ENCODE results near the gene RIIAD1. TPM values are rescaled to one million over a fixed set of nuclear protein-coding genes. Genes with fewer than 3 reads are reported as not detected.
A peak's percentile ranks its signal among the peaks of the same experiment; 100 is the strongest.
"Not testable (repeated sequence)": the region's sequence is repeated elsewhere in the genome, so short reads cannot be mapped to it uniquely, and the experiment has no call there.

RIIAD1 gene
- total RNA-seq, 2 experiments from 2014 or later: not detected

GRCh38 chr1:151762941-151763921, 41.9 kb downstream of the RIIAD1 start, which contains the start of gene MRPL9:
MRPL9 (minus strand) TSS chr1:151763496; CDS start chr1:151763479, 17 bp downstream.
- CTCF ChIA-PET: interaction anchor here (0.7 to 1.8 kb wide), 8 partner anchors 9 to 77 kb away, joined by 3 to 12 read pairs (median 4); no protein-coding TSS in a partner anchor
- H3K4me1 Mint-ChIP-seq: peaks cover 43% of the 10 kb centered on the region
- peaks cover 33% of the 10 kb centered on the region for H3K36me3 Mint-ChIP-seq (ENCODE audit: low read depth)
- H3K4me3 Mint-ChIP-seq: peak within 1 kb of the TSS; percentile 77
- peak; percentile 89 for DNase-seq
- no peaks in the 10 kb centered on the region for H3K9me3 Mint-ChIP-seq
- POLR2A ChIA-PET: interaction anchor here (0.6 to 1.9 kb wide), 35 partner anchors 8 to 564 kb away, joined by 3 to 16 read pairs (median 4); partner anchors contain the start of genes C2CD4D, POGZ, PSMB4 and RIIAD1
- peak within 1 kb of the TSS; percentile 79 for H3K27ac Mint-ChIP-seq
- H3K27me3 Mint-ChIP-seq: no peaks in the 10 kb centered on the region

DNA sequence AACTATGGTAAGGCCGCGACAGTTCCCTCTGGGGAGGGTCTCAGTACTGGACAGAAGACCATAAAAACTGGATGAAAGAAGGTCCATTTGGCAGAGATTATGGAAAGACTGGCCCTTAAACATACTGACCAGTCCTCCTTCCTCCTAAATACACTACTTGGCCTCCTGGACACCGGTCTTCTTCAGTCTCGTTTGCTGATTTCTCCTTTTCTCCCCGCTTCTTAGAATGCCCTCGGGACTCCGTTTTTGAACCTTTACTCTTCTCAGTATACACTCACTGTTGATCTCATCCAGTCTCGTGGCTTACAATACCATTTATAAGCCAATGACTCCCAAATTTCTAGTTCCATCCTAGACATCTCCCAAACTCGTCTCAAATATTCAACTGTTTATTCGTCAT, 42.7 kb downstream of the RIIAD1 start:
- Mint-ChIP-seq H3K4me3 (peak overlapping the region; percentile 77), H3K9me3 (no peaks in the 10 kb centered on the region), H3K27ac (peak overlapping the region; percentile 79), H3K36me3 (ENCODE audit: low read depth) (peaks cover 29% of the 10 kb centered on the region), H3K27me3 (no peaks in the 10 kb centered on the region), H3K4me1 (peaks cover 49% of the 10 kb centered on the region)
- DNase-seq: no peak
- POLR2A ChIA-PET: interaction anchor here (0.9 to 1.9 kb wide), 25 partner anchors 9 to 565 kb away, joined by 3 to 16 read pairs (median 5); partner anchors contain the start of genes C2CD4D, PSMB4, RIIAD1 and TDRKH
- CTCF ChIA-PET: interaction anchor here (1.1 to 1.8 kb wide), 5 partner anchors 9 to 77 kb away, joined by 3 to 12 read pairs (median 4); no protein-coding TSS in a partner anchor

DNA sequence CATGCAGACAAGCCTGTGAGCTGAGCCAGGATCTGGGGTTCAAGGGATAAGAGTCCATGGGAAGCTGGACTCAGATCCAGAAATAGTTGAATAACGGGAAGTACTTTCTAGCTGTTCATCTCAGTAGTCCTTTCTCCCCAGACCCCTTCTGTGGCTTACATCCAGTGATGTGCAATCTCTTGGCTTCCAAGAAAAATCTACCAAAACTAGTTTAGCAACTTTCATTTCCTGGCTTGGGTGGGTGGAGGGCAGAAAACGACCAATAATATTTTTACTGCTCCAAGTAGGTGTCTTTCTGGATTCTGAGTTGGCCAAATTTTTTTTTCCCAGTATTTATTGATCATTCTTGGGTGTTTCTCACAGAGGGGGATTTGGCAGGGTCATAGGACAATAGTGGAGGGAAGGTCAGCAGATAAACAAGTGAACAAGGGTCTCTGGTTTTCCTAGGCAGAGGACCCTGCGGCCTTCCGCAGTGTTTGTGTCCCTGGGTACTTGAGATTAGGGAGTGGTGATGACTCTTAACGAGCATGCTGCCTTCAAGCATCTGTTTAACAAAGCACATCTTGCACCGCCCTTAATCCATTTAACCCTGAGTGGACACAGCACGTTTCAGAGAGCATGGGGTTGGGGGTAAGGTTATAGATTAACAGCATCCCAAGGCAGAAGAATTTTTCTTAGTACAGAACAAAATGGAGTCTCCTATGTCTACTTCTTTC, 47.2 kb downstream of the RIIAD1 start:
- POLR2A ChIA-PET: interaction anchor here (1.6 kb wide), 1 partner anchor 70 kb away, joined by 3 read pairs; no protein-coding TSS in a partner anchor
- H3K27ac Mint-ChIP-seq; H3K4me3 Mint-ChIP-seq; H3K9me3 Mint-ChIP-seq; DNase-seq; H3K27me3 Mint-ChIP-seq; H3K36me3 Mint-ChIP-seq (ENCODE audit: low read depth): not testable (repeated sequence)
- CTCF ChIA-PET: interaction anchor here (0.7 kb wide), 1 partner anchor 229 kb away, joined by 3 read pairs; no protein-coding TSS in a partner anchor
- peaks cover 26% of the 10 kb centered on the region for H3K4me1 Mint-ChIP-seq

DNA sequence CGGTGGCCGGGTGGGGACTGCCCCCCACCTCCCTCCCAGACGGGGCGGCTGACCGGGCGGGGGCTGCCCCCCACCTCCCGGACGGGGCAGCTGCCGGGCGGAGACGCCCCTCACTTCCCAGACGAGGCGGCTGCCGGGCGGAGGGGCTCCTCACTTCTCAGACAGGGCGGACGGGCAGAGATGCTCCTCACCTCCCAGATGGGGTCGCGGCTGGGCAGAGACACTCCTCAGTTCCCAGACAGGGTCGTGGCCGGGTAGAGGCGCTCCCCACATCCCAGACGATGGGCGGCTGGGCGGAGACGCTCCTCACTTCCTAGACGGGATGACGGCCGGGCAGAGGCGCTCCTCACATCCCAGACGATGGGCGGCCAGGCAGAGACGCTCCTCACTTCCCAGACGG, 47.9 kb downstream of the RIIAD1 start:
- H3K27ac Mint-ChIP-seq; H3K36me3 Mint-ChIP-seq (ENCODE audit: low read depth); H3K4me3 Mint-ChIP-seq; H3K9me3 Mint-ChIP-seq; CTCF ChIA-PET; POLR2A ChIA-PET; DNase-seq; H3K27me3 Mint-ChIP-seq: not testable (repeated sequence)
- H3K4me1 Mint-ChIP-seq: peaks cover 20% of the 10 kb centered on the region

DNA sequence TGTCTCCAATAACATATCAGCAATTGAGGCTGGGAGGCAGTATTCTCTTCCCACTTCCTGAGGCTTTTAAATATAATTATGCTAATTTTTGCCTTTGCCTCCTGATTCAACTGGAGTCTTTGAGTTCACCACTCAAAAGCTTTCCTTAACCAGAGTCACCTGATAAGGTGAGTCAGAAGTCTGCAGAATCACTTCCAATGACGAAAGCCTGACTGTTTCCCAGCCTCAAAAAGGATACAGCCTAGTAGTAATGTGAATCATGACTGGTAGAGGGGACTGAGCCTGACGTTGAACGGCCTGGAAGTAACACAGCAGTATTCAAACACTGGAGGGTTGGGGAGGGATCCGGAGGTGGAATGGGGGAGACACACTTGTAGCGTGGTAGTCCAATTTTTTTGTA, 52.4 kb downstream of the RIIAD1 start:
- Mint-ChIP-seq H3K27me3 (no peaks in the 10 kb centered on the region), H3K36me3 (ENCODE audit: low read depth) (peaks cover 23% of the 10 kb centered on the region), H3K4me3 (no peak overlapping the region), H3K9me3 (no peaks in the 10 kb centered on the region), H3K4me1 (peaks cover 1% of the 10 kb centered on the region), H3K27ac (no peak overlapping the region)
- no peak for DNase-seq
- ChIA-PET CTCF (interaction anchor here (0.6 kb wide), 1 partner anchor 434 kb away, joined by 3 read pairs; no protein-coding TSS in a partner anchor), POLR2A (interaction anchor here (2.0 kb wide), 1 partner anchor 10 kb away, joined by 9 to 10 read pairs; the partner anchor contains the start of gene MRPL9)

GRCh38 chr1:151774256-151774922, 53.1 kb downstream of the RIIAD1 start:
- H3K36me3 Mint-ChIP-seq (ENCODE audit: low read depth): peaks cover 29% of the 10 kb centered on the region
- no peak for DNase-seq
- CTCF ChIA-PET: interaction anchor here (0.6 to 1.3 kb wide), 3 partner anchors 14 to 435 kb away, joined by 3 read pairs; no protein-coding TSS in a partner anchor
- H3K9me3 Mint-ChIP-seq: no peaks in the 10 kb centered on the region
- H3K27ac Mint-ChIP-seq: no peak overlapping the region
- H3K4me3 Mint-ChIP-seq: no peak overlapping the region
- no peaks in the 10 kb centered on the region for H3K27me3 Mint-ChIP-seq
- POLR2A ChIA-PET: interaction anchor here (1.5 to 2.0 kb wide), 2 partner anchors 11 to 41 kb away, joined by 3 to 10 read pairs; partner anchors contain the start of gene MRPL9
- no peaks in the 10 kb centered on the region for H3K4me1 Mint-ChIP-seq

- no peaks in the 10 kb centered on the region for H3K4me1 Mint-ChIP-seq
Observed at GRCh38 chr1:151775894-151776664, 54.8 kb downstream of the RIIAD1 start.

DNA sequence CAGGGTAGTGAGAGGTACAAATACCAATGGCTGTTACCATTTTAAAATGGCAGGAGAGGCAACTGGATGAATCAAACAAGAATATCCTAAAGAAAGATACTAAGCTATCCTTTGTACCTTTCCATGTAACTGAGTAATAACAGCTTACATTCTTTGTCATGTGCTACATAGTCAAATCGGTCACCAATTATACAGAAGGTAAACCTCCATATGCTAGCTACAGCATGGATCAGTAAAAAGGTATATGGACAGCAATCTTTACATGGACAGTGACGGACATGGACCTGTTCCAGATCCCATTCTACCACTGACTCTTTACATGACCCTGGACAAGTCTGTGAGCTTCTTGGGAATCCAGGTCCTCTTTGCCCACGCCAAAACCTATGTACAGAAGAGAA, 55.3 kb downstream of the RIIAD1 start:
- H3K4me3 Mint-ChIP-seq: no peak overlapping the region
- CTCF ChIA-PET: interaction anchor here (0.6 to 1.8 kb wide), 2 partner anchors 13 to 300 kb away, joined by 3 to 6 read pairs; partner anchors contain the start of gene TDRKH
- H3K4me1 Mint-ChIP-seq: no peaks in the 10 kb centered on the region
- peaks cover 34% of the 10 kb centered on the region for H3K36me3 Mint-ChIP-seq (ENCODE audit: low read depth)
- no peaks in the 10 kb centered on the region for H3K9me3 Mint-ChIP-seq
- no peak for DNase-seq
- POLR2A ChIA-PET: interaction anchor here (2.1 kb wide), 1 partner anchor 13 kb away, joined by 9 read pairs; the partner anchor contains the start of gene MRPL9
- H3K27me3 Mint-ChIP-seq: no peaks in the 10 kb centered on the region
- H3K27ac Mint-ChIP-seq: no peak overlapping the region

More at GRCh38 chr1:151775894-151776664, 54.8 kb downstream of the RIIAD1 start:
- Mint-ChIP-seq H3K9me3 (no peaks in the 10 kb centered on the region), H3K27me3 (no peaks in the 10 kb centered on the region), H3K36me3 (ENCODE audit: low read depth) (peaks cover 29% of the 10 kb centered on the region), H3K4me3 (no peak overlapping the region), H3K27ac (no peak overlapping the region)
- no peak for DNase-seq
- CTCF ChIA-PET: interaction anchor here (0.6 to 1.8 kb wide), 3 partner anchors 14 to 301 kb away, joined by 3 to 6 read pairs (median 3); partner anchors contain the start of gene TDRKH
- POLR2A ChIA-PET: interaction anchor here (1.0 to 2.1 kb wide), 3 partner anchors 13 to 14 kb away, joined by 3 to 10 read pairs (median 9); partner anchors contain the start of gene MRPL9

DNA sequence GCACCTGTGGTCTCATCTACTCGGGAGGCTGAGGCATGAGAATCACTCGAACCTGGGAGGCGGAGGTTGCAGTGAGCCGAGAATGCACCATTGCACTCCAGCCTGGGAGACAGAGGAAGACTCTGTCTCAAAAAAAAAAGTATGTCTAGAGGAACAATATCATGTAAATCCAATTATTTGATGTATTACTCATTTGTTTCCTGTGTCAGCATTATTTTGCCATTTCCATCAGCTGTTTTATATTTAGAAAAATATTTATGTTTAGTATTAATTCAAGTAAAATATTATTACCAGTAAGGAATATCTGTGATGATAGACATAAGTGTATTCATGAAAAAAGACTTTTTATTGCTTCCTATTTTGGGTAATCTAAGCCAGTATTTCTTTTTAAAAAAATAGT, 56.0 kb downstream of the RIIAD1 start:
- Mint-ChIP-seq H3K9me3 (no peaks in the 10 kb centered on the region), H3K4me1 (no peaks in the 10 kb centered on the region), H3K36me3 (ENCODE audit: low read depth) (peaks cover 34% of the 10 kb centered on the region), H3K4me3 (no peak overlapping the region), H3K27me3 (no peaks in the 10 kb centered on the region), H3K27ac (no peak overlapping the region)
- ChIA-PET POLR2A (interaction anchor here (2.1 kb wide), 1 partner anchor 14 kb away, joined by 9 read pairs; the partner anchor contains the start of gene MRPL9), CTCF (interaction anchor here (1.8 kb wide), 1 partner anchor 12 kb away, joined by 6 read pairs; the partner anchor contains the start of gene TDRKH)
- no peak for DNase-seq
